ENCODE measurements around the gene CACNA1B.

DNA sequence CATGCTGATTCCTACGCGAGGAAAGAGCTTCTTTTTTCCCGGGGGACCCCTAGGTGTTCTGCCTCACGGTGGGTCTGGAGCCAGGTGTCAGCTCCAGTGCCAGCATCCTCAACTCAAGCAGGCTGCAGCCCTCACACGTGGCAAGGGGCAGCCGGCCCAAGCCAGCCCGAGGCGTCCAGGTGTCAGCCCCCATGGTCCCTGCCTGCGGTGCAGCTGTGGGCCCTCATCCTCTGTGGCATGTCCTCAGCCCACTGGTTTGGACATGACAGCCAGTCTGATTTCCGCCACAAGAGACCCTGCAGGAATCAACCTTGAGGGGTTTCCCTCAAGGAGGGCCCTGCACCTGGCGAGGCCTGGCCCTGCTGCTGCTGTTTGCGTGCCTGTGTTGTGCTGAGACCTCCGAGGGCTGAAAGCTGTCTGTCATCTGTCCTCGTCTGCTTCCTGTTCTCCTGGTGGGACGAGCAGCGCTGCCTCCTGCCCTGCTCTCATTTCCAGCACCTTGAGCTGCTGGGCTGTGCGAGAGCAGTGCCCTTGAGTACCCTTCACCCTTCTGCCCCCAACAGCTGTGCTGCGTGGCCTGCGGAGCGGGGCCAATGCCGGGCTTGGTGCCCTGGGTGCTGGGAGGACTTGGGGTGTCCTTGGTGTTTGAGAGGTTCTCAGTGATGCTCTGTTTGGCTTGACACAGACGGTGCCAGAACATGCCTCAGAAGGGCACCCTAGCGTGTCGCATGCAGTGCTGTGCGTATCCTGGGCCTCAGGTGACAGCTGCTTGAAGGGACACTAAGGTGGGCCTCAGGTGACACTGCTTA lies 137.6 kb downstream of the CACNA1B start:
- TF ChIP-seq, protein P1, sequence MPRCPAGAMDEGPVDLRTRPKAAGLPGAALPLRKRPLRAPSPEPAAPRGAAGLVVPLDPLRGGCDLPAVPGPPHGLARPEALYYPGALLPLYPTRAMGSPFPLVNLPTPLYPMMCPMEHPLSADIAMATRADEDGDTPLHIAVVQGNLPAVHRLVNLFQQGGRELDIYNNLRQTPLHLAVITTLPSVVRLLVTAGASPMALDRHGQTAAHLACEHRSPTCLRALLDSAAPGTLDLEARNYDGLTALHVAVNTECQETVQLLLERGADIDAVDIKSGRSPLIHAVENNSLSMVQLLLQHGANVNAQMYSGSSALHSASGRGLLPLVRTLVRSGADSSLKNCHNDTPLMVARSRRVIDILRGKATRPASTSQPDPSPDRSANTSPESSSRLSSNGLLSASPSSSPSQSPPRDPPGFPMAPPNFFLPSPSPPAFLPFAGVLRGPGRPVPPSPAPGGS (CRISPR knock-in tag; IDR thresholded peaks at IDR 0.05), result no peak
- TF ChIP-seq SMARCC2 (IDR thresholded peaks at IDR 0.05), result no peak

All from HepG2 (cell line).